HepG2 (cell line): ENCODE measurements around the gene ZNF230.

Source experiments
- DPF2 ChIP-seq: sonication (generic); formaldehyde crosslinking; IDR thresholded peaks from 2 replicates; pipeline ENCODE4 v1.4.0; 2020; ENCODE audit warnings: mild to moderate bottlenecking, low read depth, missing genetic modification reagents, borderline replicate concordance
- GTF3A ChIP-seq: sonication (generic); formaldehyde crosslinking; conservative IDR thresholded peaks from 2 replicates; pipeline ENCODE4 v1.4.0; 2020; ENCODE audit warnings: mild to moderate bottlenecking, missing genetic modification reagents
- HMGA1 ChIP-seq: sonication (generic); formaldehyde crosslinking; conservative IDR thresholded peaks from 2 replicates; pipeline ENCODE4 v1.4.0; 2020; ENCODE audit warnings: missing genetic modification reagents
- POLR2A ChIP-seq, 2 experiments: IDR thresholded peaks; 2 replicates each; pipeline ENCODE4 v1.6.1; 2011; ENCODE audit warnings: low read depth in 2 of 2, low read length in 2 of 2, mild to moderate bottlenecking in 1 of 2, moderate library complexity in 1 of 2; ENCODE audit not compliant: insufficient read depth in 1 of 2
- YEATS2 ChIP-seq: sonication (generic); formaldehyde crosslinking; IDR thresholded peaks from 2 replicates; pipeline ENCODE4 v1.4.0; 2020; ENCODE audit warnings: missing genetic modification reagents, borderline replicate concordance
- YY1 ChIP-seq: IDR thresholded peaks from 2 replicates; pipeline ENCODE4 v1.6.1; 2011; ENCODE audit warnings: low read length, low read depth, moderate library complexity, mild to moderate bottlenecking; ENCODE audit not compliant: insufficient read depth, insufficient replicate concordance
- ZNF138 ChIP-seq: sonication (generic); formaldehyde crosslinking; IDR thresholded peaks from 2 replicates; pipeline ENCODE4 v1.5.0; 2020; ENCODE audit warnings: mild to moderate bottlenecking, low read depth, missing genetic modification reagents
- ZNF572 ChIP-seq: sonication (generic); formaldehyde crosslinking; IDR thresholded peaks from 2 replicates; pipeline ENCODE4 v1.5.1; 2020; ENCODE audit warnings: mild to moderate bottlenecking, missing genetic modification reagents
- ZNF713 ChIP-seq: sonication (generic); formaldehyde crosslinking; IDR thresholded peaks from 2 replicates; pipeline ENCODE4 v1.4.0; 2020; ENCODE audit warnings: mild to moderate bottlenecking, missing genetic modification reagents
- TF ChIP-seq, protein P1 (sequence below): sonication (generic); formaldehyde crosslinking; IDR thresholded peaks from 2 replicates; pipeline ENCODE4 v1.5.0; 2020; ENCODE audit warnings: mild to moderate bottlenecking, missing genetic modification reagents, moderate library complexity

DNA sequence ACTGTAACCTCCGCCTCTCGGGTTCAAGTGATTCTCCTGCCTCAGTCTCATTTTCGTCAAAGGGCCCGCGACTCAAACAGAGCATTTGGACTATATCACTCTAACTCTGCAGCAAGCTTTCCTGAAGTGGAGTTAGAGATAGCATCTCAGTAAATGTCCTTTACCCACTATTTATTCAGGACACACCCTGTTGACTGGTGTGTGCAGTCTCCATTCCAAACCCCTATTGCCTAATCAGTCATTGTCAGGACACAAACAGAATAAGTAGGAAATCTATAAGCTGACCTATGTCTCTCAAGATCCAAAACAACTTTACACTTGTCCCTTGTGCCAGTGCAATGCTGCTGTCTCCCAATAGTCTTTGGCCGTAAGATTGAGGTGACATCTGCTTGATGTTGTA is 23.9 kb downstream of the ZNF230 start:
- TF ChIP-seq YEATS2, result no peak
- TF ChIP-seq GTF3A (CRISPR knock-in tag), result no peak
- TF ChIP-seq ZNF713, result no peak
- TF ChIP-seq, protein P1, sequence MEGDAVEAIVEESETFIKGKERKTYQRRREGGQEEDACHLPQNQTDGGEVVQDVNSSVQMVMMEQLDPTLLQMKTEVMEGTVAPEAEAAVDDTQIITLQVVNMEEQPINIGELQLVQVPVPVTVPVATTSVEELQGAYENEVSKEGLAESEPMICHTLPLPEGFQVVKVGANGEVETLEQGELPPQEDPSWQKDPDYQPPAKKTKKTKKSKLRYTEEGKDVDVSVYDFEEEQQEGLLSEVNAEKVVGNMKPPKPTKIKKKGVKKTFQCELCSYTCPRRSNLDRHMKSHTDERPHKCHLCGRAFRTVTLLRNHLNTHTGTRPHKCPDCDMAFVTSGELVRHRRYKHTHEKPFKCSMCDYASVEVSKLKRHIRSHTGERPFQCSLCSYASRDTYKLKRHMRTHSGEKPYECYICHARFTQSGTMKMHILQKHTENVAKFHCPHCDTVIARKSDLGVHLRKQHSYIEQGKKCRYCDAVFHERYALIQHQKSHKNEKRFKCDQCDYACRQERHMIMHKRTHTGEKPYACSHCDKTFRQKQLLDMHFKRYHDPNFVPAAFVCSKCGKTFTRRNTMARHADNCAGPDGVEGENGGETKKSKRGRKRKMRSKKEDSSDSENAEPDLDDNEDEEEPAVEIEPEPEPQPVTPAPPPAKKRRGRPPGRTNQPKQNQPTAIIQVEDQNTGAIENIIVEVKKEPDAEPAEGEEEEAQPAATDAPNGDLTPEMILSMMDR, result no peak
- TF ChIP-seq HMGA1 (CRISPR knock-in tag), result no peak
- no peak for TF ChIP-seq YY1
- TF ChIP-seq DPF2 (CRISPR knock-in tag), result no peak
- TF ChIP-seq POLR2A (IDR thresholded peaks at IDR 0.05; ENCODE audit: insufficient read depth in 1 of 2, low read depth in 2 of 2, low read length in 2 of 2), result no peak
- TF ChIP-seq ZNF572, result no peak
- no peak for TF ChIP-seq ZNF138
